ENCODE results near the gene LRRC4C.
"Not testable (repeated sequence)": the region's sequence is repeated elsewhere in the genome, so short reads cannot be mapped to it uniquely, and the experiment has no call there.

Gene LRRC4C

GRCh38 chr11:41003339-41004282 lies 455.8 kb downstream of the LRRC4C start:
- DNase-seq = no peak

GRCh38 chr11:40998920-40999319 lies 460.5 kb downstream of the LRRC4C start:
- no peak for DNase-seq

- DNase-seq = no peak
Measured at GRCh38 chr11:40987776-40988435, 471.5 kb downstream of the LRRC4C start.

GRCh38 chr11:40986320-40986719 lies 473.1 kb downstream of the LRRC4C start:
- DNase-seq = no peak

GRCh38 chr11:40975076-40975475 lies 484.4 kb downstream of the LRRC4C start:
- no peak for DNase-seq

- no peak for DNase-seq
Measured at GRCh38 chr11:40974186-40974795, 485.2 kb downstream of the LRRC4C start.

GRCh38 chr11:40958707-40959106 lies 500.7 kb downstream of the LRRC4C start:
- no peak for DNase-seq

- no peak for DNase-seq
Measured at GRCh38 chr11:40952479-40952878, 507.0 kb downstream of the LRRC4C start.

GRCh38 chr11:40938002-40938401 lies 521.5 kb downstream of the LRRC4C start:
- DNase-seq = no peak

- DNase-seq = no peak
Measured at GRCh38 chr11:40924915-40925314, 534.5 kb downstream of the LRRC4C start.

GRCh38 chr11:40921246-40921645 lies 538.2 kb downstream of the LRRC4C start:
- no peak for DNase-seq

GRCh38 chr11:40910774-40911173 lies 548.7 kb downstream of the LRRC4C start:
- DNase-seq = not testable (repeated sequence)

- no peak for DNase-seq
Measured at GRCh38 chr11:40894501-40894900, 565.0 kb downstream of the LRRC4C start.

- DNase-seq = no peak
Measured at GRCh38 chr11:40885250-40885954, 574.0 kb downstream of the LRRC4C start.

GRCh38 chr11:40882301-40882700 lies 577.2 kb downstream of the LRRC4C start:
- DNase-seq = no peak

GRCh38 chr11:40879911-40880310 lies 579.5 kb downstream of the LRRC4C start:
- DNase-seq = no peak

GRCh38 chr11:40877981-40878380 lies 581.5 kb downstream of the LRRC4C start:
- DNase-seq = no peak

GRCh38 chr11:40877256-40877655 lies 582.2 kb downstream of the LRRC4C start:
- DNase-seq = no peak

GRCh38 chr11:40867991-40868632 lies 591.3 kb downstream of the LRRC4C start:
- no peak for DNase-seq

GRCh38 chr11:40857754-40858153 lies 601.7 kb downstream of the LRRC4C start:
- DNase-seq = not testable (repeated sequence)

- no peak for DNase-seq
Measured at GRCh38 chr11:40842750-40843339, 616.6 kb downstream of the LRRC4C start.

- no peak for DNase-seq
Measured at GRCh38 chr11:40841231-40841630, 618.2 kb downstream of the LRRC4C start.
